ENCODE data around the gene FBXO15.

Gene FBXO15

GRCh38 chr18:74078257-74078656, 69.4 kb downstream of the FBXO15 start:
- H3K27ac ChIP-seq, result no peak overlapping the region
- in situ Hi-C loops (cut with HindIII; ENCODE audit: low pct_ligation_motif_present, low sequenced_read_pairs), result no loop called here
- no peak overlapping the region for H3K4me3 ChIP-seq (ENCODE audit: low read depth, low read length)
- DNase-seq, result no peak
- no peaks in the 10 kb centered on the region for H3K27me3 ChIP-seq (replicated peaks)
- no peak for TF ChIP-seq CTCF (IDR thresholded peaks at IDR 0.05; ENCODE audit: low read depth, low read length, missing control alignments)
- H3K36me3 ChIP-seq (replicated peaks), result no peaks in the 10 kb centered on the region

GRCh38 chr18:74074668-74075564, 72.7 kb downstream of the FBXO15 start:
- in situ Hi-C loops (cut with HindIII; ENCODE audit: low pct_ligation_motif_present, low sequenced_read_pairs), result no loop called here
- Histone ChIP-seq H3K4me3 (ENCODE audit: low read depth, low read length) (no peak overlapping the region), H3K27ac (no peak overlapping the region), H3K27me3 (replicated peaks) (no peaks in the 10 kb centered on the region), H3K36me3 (replicated peaks) (no peaks in the 10 kb centered on the region)
- DNase-seq, result no peak
- TF ChIP-seq CTCF (IDR thresholded peaks at IDR 0.05; ENCODE audit: low read depth, low read length, missing control alignments), result no peak

GRCh38 chr18:74073957-74074667, 73.5 kb downstream of the FBXO15 start:
- no peak for TF ChIP-seq CTCF (IDR thresholded peaks at IDR 0.05; ENCODE audit: low read depth, low read length, missing control alignments)
- H3K27me3 ChIP-seq (replicated peaks), result no peaks in the 10 kb centered on the region
- in situ Hi-C loops (cut with HindIII; ENCODE audit: low pct_ligation_motif_present, low sequenced_read_pairs), result no loop called here
- no peaks in the 10 kb centered on the region for H3K36me3 ChIP-seq (replicated peaks)
- DNase-seq, result no peak
- no peak overlapping the region for H3K4me3 ChIP-seq (ENCODE audit: low read depth, low read length)
- no peak overlapping the region for H3K27ac ChIP-seq

GRCh38 chr18:74069178-74070050, 78.2 kb downstream of the FBXO15 start:
- no peaks in the 10 kb centered on the region for H3K27me3 ChIP-seq (replicated peaks)
- no peak for DNase-seq
- no peaks in the 10 kb centered on the region for H3K36me3 ChIP-seq (replicated peaks)
- no peak overlapping the region for H3K4me3 ChIP-seq (ENCODE audit: low read depth, low read length)
- no peak overlapping the region for H3K27ac ChIP-seq
- in situ Hi-C loops (cut with HindIII; ENCODE audit: low pct_ligation_motif_present, low sequenced_read_pairs), result no loop called here
- no peak for TF ChIP-seq CTCF (IDR thresholded peaks at IDR 0.05; ENCODE audit: low read depth, low read length, missing control alignments)

GRCh38 chr18:74068296-74068695, 79.3 kb downstream of the FBXO15 start:
- no peak overlapping the region for H3K27ac ChIP-seq
- TF ChIP-seq CTCF (IDR thresholded peaks at IDR 0.05; ENCODE audit: low read depth, low read length, missing control alignments), result no peak
- H3K36me3 ChIP-seq (replicated peaks), result no peaks in the 10 kb centered on the region
- H3K27me3 ChIP-seq (replicated peaks), result no peaks in the 10 kb centered on the region
- DNase-seq, result no peak
- in situ Hi-C loops (cut with HindIII; ENCODE audit: low pct_ligation_motif_present, low sequenced_read_pairs), result no loop called here
- H3K4me3 ChIP-seq (ENCODE audit: low read depth, low read length), result no peak overlapping the region
